ENCODE data around the gene DCHS1. TPM values are rescaled to one million over a fixed set of nuclear protein-coding genes. Genes with fewer than 3 reads are reported as not detected.

The DCHS1 gene
- total and polyA plus RNA-seq, 2 experiments from 2014 or later = 1.1 to 6.4 TPM

GRCh38 chr11:6571434-6572008 lies 84.1 kb downstream of the DCHS1 start:
- Histone ChIP-seq H3K9ac (no peak overlapping the region), H3K27me3 (replicated peaks; ENCODE audit: insufficient read depth) (no peaks in the 10 kb centered on the region), H3F3A (ENCODE audit: insufficient read depth) (peaks cover 24% of the 10 kb centered on the region), H3K4me1 (ENCODE audit: insufficient read depth) (peaks cover 30% of the 10 kb centered on the region), H3K9me3 (ENCODE audit: low read depth) (no peaks in the 10 kb centered on the region), H3K27ac (no peak overlapping the region), H3K4me2 (ENCODE audit: unreplicated experiment) (peak overlapping the region; percentile 4), H2AFZ (no peak overlapping the region), H3K4me3 (no peak overlapping the region), H3K79me2 (ENCODE audit: insufficient read depth) (no peaks in the 10 kb centered on the region), H3K36me3 (ENCODE audit: low read depth) (no peaks in the 10 kb centered on the region), H3K9me2 (ENCODE audit: insufficient read depth) (no peaks in the 10 kb centered on the region), H4K20me1 (ENCODE audit: insufficient read depth) (no peaks in the 10 kb centered on the region)
- no peak for TF ChIP-seq EZH2phosphoT487 (IDR thresholded peaks at IDR 0.05; ENCODE audit: insufficient read depth, low read depth)
- no peak for TF ChIP-seq EZH2 (IDR thresholded peaks at IDR 0.05; ENCODE audit: insufficient read depth, poor library complexity, severe bottlenecking)
- DNase-seq = no peak
- in situ Hi-C loops (cut with MboI) = no loop called here
- WGBS, 2 experiments (ENCODE audit: low coverage in 1 of 2, low lambda C conversion rate in 2 of 2, missing lambda C conversion rate in 2 of 2) = 67 to 73% methylated on average over 22 of the region's 22 CpGs

Other genes starting within 250 kb of the DCHS1 start
- 43.8 and 46.2 TPM in 2 replicates for gene APBB1, start 236.7 kb downstream of the DCHS1 start, total RNA-seq (2014; rRNA removed; shearing (Covaris generic))
- gene APBB1, start 236.7 kb downstream of the DCHS1 start, polyA plus RNA-seq (2016; fragmentation: Nextera tagmentation; extraction: Ambion mirVana) = 42.3 and 43.1 TPM in 2 replicates
- gene HPX, start 214.8 kb downstream of the DCHS1 start, total RNA-seq (2014; rRNA removed; shearing (Covaris generic)) = 0.22 and 1.1 TPM in 2 replicates
- gene HPX, start 214.8 kb downstream of the DCHS1 start, polyA plus RNA-seq (2016; fragmentation: Nextera tagmentation; extraction: Ambion mirVana) = 0.43 and 0.46 TPM in 2 replicates
- 20.5 and 29.9 TPM in 2 replicates for gene TRIM3, start 181.9 kb downstream of the DCHS1 start, total RNA-seq (2014; rRNA removed; shearing (Covaris generic))
- 15.2 and 17.1 TPM in 2 replicates for gene TRIM3, start 181.9 kb downstream of the DCHS1 start, polyA plus RNA-seq (2016; fragmentation: Nextera tagmentation; extraction: Ambion mirVana)
- 69.5 and 75.0 TPM in 2 replicates for gene ARFIP2, start 174.5 kb downstream of the DCHS1 start, total RNA-seq (2014; rRNA removed; shearing (Covaris generic))
- gene ARFIP2, start 174.5 kb downstream of the DCHS1 start, polyA plus RNA-seq (2016; fragmentation: Nextera tagmentation; extraction: Ambion mirVana) = 56.6 and 57.9 TPM in 2 replicates
- gene TIMM10B, start 174.3 kb downstream of the DCHS1 start, total RNA-seq (2014; rRNA removed; shearing (Covaris generic)) = 31.7 and 43.8 TPM in 2 replicates
- 35.0 and 35.4 TPM in 2 replicates for gene TIMM10B, start 174.3 kb downstream of the DCHS1 start, polyA plus RNA-seq (2016; fragmentation: Nextera tagmentation; extraction: Ambion mirVana)
- 2.2 and 4.6 TPM in 2 replicates for gene DNHD1, start 158.5 kb downstream of the DCHS1 start, total RNA-seq (2014; rRNA removed; shearing (Covaris generic))
- gene DNHD1, start 158.5 kb downstream of the DCHS1 start, polyA plus RNA-seq (2016; fragmentation: Nextera tagmentation; extraction: Ambion mirVana) = 1.1 and 1.2 TPM in 2 replicates
- 8.5 and 12.6 TPM in 2 replicates for gene RRP8, start 52.2 kb downstream of the DCHS1 start, total RNA-seq (2014; rRNA removed; shearing (Covaris generic))
- 21.3 and 24.4 TPM in 2 replicates for gene RRP8, start 52.2 kb downstream of the DCHS1 start, polyA plus RNA-seq (2016; fragmentation: Nextera tagmentation; extraction: Ambion mirVana)
- gene ILK, start 52.0 kb downstream of the DCHS1 start, total RNA-seq (2014; rRNA removed; shearing (Covaris generic)) = 211 and 242 TPM in 2 replicates
- 256 and 264 TPM in 2 replicates for gene ILK, start 52.0 kb downstream of the DCHS1 start, polyA plus RNA-seq (2016; fragmentation: Nextera tagmentation; extraction: Ambion mirVana)
- 35.5 and 67.9 TPM in 2 replicates for gene TAF10, start 43.6 kb downstream of the DCHS1 start, total RNA-seq (2014; rRNA removed; shearing (Covaris generic))
- gene TAF10, start 43.6 kb downstream of the DCHS1 start, polyA plus RNA-seq (2016; fragmentation: Nextera tagmentation; extraction: Ambion mirVana) = 171 and 172 TPM in 2 replicates
- gene TPP1, start 36.4 kb downstream of the DCHS1 start, total RNA-seq (2014; rRNA removed; shearing (Covaris generic)) = 37.6 and 47.6 TPM in 2 replicates
- 65.2 and 66.3 TPM in 2 replicates for gene TPP1, start 36.4 kb downstream of the DCHS1 start, polyA plus RNA-seq (2016; fragmentation: Nextera tagmentation; extraction: Ambion mirVana)
- gene MRPL17, start 27.5 kb upstream of the DCHS1 start, total RNA-seq (2014; rRNA removed; shearing (Covaris generic)) = 53.5 and 104 TPM in 2 replicates
- 107 and 114 TPM in 2 replicates for gene MRPL17, start 27.5 kb upstream of the DCHS1 start, polyA plus RNA-seq (2016; fragmentation: Nextera tagmentation; extraction: Ambion mirVana)
- 0.22 and 0.25 TPM in 2 replicates for gene OR2AG2, start 116.2 kb upstream of the DCHS1 start, total RNA-seq (2014; rRNA removed; shearing (Covaris generic))
- not detected in 2 replicates for gene OR2AG2, start 116.2 kb upstream of the DCHS1 start, polyA plus RNA-seq (2016; fragmentation: Nextera tagmentation; extraction: Ambion mirVana)
- not detected in 2 replicates for gene OR2AG1, start 127.2 kb upstream of the DCHS1 start, total RNA-seq (2014; rRNA removed; shearing (Covaris generic))
- not detected in 2 replicates for gene OR2AG1, start 127.2 kb upstream of the DCHS1 start, polyA plus RNA-seq (2016; fragmentation: Nextera tagmentation; extraction: Ambion mirVana)
- gene OR6A2, start 143.9 kb upstream of the DCHS1 start, total RNA-seq (2014; rRNA removed; shearing (Covaris generic)) = not detected in 2 replicates
- not detected in 2 replicates for gene OR6A2, start 143.9 kb upstream of the DCHS1 start, polyA plus RNA-seq (2016; fragmentation: Nextera tagmentation; extraction: Ambion mirVana)
- not detected in 2 replicates for gene OR10A5, start 189.9 kb upstream of the DCHS1 start, total RNA-seq (2014; rRNA removed; shearing (Covaris generic))
- not detected in 2 replicates for gene OR10A5, start 189.9 kb upstream of the DCHS1 start, polyA plus RNA-seq (2016; fragmentation: Nextera tagmentation; extraction: Ambion mirVana)
- not detected in 2 replicates for gene OR10A2, start 207.2 kb upstream of the DCHS1 start, total RNA-seq (2014; rRNA removed; shearing (Covaris generic))
- 0.10 and 0.11 TPM in 2 replicates for gene OR10A2, start 207.2 kb upstream of the DCHS1 start, polyA plus RNA-seq (2016; fragmentation: Nextera tagmentation; extraction: Ambion mirVana)
- gene OR10A4, start 220.8 kb upstream of the DCHS1 start, total RNA-seq (2014; rRNA removed; shearing (Covaris generic)) = not detected in 2 replicates
- gene OR10A4, start 220.8 kb upstream of the DCHS1 start, polyA plus RNA-seq (2016; fragmentation: Nextera tagmentation; extraction: Ambion mirVana) = not detected in 2 replicates
- 0.22 TPM in 1 of 2 replicates, not detected in the other for gene OR2D2, start 236.7 kb upstream of the DCHS1 start, total RNA-seq (2014; rRNA removed; shearing (Covaris generic))
- not detected in 2 replicates for gene OR2D2, start 236.7 kb upstream of the DCHS1 start, polyA plus RNA-seq (2016; fragmentation: Nextera tagmentation; extraction: Ambion mirVana)